ENCODE measurements around the gene EPN2.
"Not testable (repeated sequence)": the region's sequence is repeated elsewhere in the genome, so short reads cannot be mapped to it uniquely, and the experiment has no call there.

EPN2 gene

DNA sequence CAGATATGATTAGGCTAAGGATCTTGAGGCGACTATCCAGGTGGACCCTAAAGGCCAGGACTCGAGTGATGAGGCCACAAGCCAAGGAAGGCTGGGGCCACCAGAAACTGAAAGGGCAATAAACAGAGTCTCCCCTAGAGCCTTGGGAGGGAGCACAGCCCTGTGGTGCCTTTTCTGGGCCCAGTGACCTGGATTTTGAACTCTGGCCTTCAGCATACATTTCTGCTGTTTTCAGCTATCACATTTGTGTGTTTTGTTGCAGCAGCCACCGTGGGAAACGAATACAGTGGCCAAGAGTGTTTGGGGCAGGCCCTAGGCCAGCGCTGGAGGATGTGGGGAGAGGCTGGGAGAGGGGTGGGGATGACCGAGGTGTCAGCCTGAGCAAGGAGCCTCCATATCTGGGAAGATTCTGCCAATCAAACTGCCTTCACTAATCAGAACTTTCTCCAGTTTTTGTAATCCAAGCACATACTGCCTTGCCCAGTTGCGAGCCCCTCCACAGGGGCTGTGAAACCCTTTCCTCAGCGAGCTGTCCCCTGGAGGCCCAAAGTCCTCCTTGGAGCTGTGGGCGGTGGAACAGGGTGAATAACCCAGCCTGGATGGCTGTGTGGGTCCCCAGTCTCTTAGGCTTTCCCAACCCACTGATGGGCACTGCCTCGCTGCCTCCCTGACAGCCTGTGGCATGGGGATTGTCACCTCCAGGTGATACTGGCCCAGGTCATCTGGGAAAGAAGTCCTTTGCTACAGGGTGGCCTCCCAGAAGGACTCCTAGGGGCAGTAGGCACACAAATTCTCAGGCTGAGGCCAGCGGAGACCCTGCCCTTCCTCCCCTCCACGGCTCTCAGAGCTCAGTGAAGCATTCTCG, 108.6 kb downstream of the EPN2 start:
- DNase-seq (ENCODE audit: low spot score), result no peak

- DNase-seq (ENCODE audit: low spot score), result peak; percentile 85
These were observed 109.4 kb downstream of the EPN2 start for GRCh38 chr17:19346351-19347255.

- no peak for DNase-seq (ENCODE audit: low spot score)
These were observed 110.3 kb downstream of the EPN2 start for GRCh38 chr17:19347323-19348080.

- DNase-seq (ENCODE audit: low spot score), result no peak
These were observed 111.0 kb downstream of the EPN2 start for GRCh38 chr17:19348081-19348650.

GRCh38 chr17:19348806-19349205, 111.6 kb downstream of the EPN2 start:
- no peak for DNase-seq (ENCODE audit: low spot score)

DNA sequence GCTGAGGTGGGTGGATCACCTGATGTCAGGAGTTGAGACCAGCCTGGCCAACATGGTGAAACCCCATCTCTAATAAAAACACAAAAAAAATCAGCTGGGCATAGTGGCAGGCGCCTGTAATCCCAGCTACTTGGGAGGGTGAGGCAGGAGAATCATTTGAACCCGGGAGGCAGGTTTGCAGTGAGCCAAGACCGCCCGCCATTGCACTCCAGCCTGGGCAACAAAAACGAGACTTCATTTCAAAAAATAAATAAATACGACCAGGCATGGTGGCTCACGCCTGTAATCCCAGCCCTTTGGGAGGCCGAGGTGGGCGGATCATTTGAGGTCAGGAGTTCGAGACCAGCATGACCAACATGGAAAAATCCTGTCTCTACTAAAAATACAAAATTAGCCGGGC, 116.2 kb downstream of the EPN2 start:
- not testable (repeated sequence) for DNase-seq (ENCODE audit: low spot score)

DNA sequence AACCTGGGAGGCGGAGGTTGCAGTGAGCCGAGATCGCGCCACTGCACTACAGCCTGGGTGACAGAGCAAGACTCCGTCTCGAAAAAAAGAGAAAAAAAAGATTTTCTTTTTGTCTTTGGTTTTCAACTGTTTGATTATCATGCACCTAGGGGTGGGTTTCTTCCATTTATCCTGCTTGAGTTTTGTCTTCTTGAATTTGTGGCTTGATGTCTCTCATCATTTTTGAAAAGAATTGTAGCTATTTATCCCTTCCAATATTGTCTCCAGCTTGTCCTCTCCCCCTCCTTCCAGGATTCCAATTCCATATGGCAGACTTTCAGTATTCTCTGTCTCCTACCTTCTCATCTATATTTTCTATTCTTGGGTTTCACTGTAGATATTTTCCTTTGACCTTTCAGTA, 117.6 kb downstream of the EPN2 start:
- DNase-seq (ENCODE audit: low spot score), result no peak

DNA sequence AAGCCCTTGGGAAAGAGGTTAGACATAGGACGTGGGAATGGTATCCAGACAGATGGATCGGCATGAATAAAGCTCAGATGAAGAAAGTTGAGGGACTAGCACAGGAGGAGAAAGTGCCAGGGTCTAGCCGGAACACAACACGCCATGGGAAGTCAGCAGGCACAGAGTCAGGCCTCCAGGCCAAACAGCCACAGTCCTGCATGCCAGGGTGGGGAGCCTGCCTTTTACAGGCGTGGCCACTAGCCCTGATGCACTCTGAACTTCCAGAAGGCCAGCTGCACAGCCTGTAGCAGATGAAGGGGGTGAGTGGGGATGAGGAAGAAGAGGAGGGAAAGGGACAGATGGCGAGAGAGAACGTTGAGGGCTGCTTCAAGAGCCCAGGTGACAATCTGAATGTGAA, 120.2 kb downstream of the EPN2 start:
- DNase-seq (ENCODE audit: low spot score), result no peak

GRCh38 chr17:19357761-19358160, 120.6 kb downstream of the EPN2 start:
- no peak for DNase-seq (ENCODE audit: low spot score)

- DNase-seq (ENCODE audit: low spot score), result no peak
These were observed 122.0 kb downstream of the EPN2 start for GRCh38 chr17:19359151-19359550.

DNA sequence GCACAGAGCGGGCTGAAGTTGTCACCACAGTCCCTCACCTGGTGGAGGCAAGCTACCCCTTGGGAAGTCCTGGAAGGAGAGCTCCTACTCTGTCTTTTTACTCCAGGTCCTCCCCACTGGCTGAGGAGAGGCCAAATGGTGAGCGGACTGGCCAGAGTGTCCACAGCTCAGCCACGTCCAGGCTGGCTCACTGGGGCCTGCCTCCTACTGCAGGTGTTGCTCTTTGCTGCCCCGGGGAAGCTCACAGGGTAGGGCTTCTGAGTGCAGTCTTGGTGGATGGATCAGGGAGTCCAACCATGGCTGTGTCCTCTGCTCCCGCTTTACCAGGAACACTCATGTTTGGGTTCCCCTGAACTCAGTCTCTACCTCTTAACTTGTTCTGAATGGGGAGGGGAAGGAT, 122.7 kb downstream of the EPN2 start:
- DNase-seq (ENCODE audit: low spot score), result no peak

- DNase-seq (ENCODE audit: low spot score), result no peak
These were observed 123.6 kb downstream of the EPN2 start for GRCh38 chr17:19360772-19361171.

GRCh38 chr17:19361326-19361725, 124.2 kb downstream of the EPN2 start:
- no peak for DNase-seq (ENCODE audit: low spot score)

GRCh38 chr17:19361944-19362276, 124.7 kb downstream of the EPN2 start:
- DNase-seq (ENCODE audit: low spot score), result no peak

DNA sequence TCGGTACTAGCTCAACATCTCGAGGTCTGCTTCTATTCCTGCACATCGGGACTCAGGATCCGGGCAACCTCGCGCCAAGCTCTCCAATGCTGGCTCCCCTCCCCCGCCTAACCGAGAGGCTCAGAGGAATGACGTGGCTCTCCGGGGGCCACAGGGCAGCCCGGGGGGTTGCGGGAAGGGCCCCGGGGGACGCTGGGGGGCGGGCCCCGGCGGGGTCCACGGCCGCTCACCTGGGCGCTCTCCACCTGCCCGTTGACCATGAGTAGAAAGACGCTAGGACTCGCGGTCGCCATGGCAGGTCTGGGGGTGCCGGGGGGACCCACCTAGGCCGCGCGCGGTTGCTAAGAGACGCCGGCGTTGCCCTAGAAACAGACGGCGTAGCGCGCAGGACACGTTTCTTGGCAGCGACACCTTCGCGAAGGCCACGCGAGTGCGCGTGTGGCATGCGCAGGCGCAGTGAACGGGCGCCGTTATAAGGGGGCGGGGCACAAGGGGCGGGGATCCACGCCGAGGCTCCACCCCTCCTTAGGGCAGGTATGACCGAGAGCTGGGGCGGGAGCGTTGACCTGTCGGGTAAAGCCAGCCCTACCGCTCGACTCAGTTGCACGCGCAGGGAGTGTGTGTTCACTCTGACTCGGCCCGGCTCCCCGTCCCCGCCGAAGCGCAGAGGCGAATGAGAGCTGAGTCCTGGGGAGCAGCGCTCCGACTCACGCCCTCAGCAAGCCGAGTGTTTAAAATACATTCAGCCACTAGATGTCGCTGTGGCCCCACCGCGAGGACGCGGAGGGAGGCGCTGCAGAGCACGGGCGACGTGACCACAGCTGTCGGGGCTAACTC, 125.3 kb downstream of the EPN2 start, which contains the start of gene B9D1:
TSS of gene B9D1 (minus strand) at position 447 of the 837 bp plus-strand sequence. CDS start at position 293, 154 bp downstream.
- peak; percentile 97 for DNase-seq (ENCODE audit: low spot score)

DNA sequence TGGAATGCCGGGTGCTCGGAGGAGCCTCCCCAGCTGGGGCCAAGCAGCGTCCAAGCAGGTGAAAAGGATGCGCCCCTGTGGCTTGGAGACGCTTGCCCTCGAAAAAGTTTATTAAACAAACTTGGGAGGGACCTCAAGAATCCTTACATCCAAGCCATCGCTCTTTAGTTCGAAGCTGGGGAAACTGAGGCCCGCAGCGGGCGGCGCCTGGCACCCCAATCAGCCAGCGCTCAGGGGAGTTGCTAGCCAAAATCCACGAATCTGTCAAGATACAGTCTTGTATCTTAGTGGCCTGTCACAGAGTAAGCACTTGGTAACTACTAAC, 125.9 kb downstream of the EPN2 start:
- DNase-seq (ENCODE audit: low spot score), result no peak

- no peak for DNase-seq (ENCODE audit: low spot score)
These were observed 126.4 kb downstream of the EPN2 start for GRCh38 chr17:19363460-19364035.

GRCh38 chr17:19364699-19365498, 127.7 kb downstream of the EPN2 start:
- no peak for DNase-seq (ENCODE audit: low spot score)

- no peak for DNase-seq (ENCODE audit: low spot score)
These were observed 128.3 kb downstream of the EPN2 start for GRCh38 chr17:19365499-19365817.
